Forelimb muscle (tissue), 1 donor: Measurements from ENCODE around the gene LIN28B. TPM values are rescaled to one million over a fixed set of nuclear protein-coding genes. Genes with fewer than 3 reads are reported as not detected.
"Not testable (repeated sequence)": the region's sequence is repeated elsewhere in the genome, so short reads cannot be mapped to it uniquely, and the experiment has no call there.

Experiments
- DNase-seq: peaks from one replicate; pipeline ENCODE4 v3.0.0-alpha.2; 2013; ENCODE audit warnings: low read depth
- polyA plus RNA-seq: library from polyadenylated mRNA; unstranded; fragments of 120-200 nt; gene quantifications from one replicate; pipeline ENCODE4 v1.2.1, GENCODE V29; 2013; ENCODE audit not compliant: insufficient read length

LIN28B gene
- polyA plus RNA-seq, 1 donor = 0.05 TPM

- DNase-seq = no peak
Measured at GRCh38 chr6:104955927-104956730, 778 bp upstream of the LIN28B start.

- DNase-seq = no peak
Measured at GRCh38 chr6:104957301-104958177, 632 bp downstream of the LIN28B start.

GRCh38 chr6:104958178-104959025, 1.5 kb downstream of the LIN28B start:
- DNase-seq = no peak

- DNase-seq = no peak
Measured at GRCh38 chr6:104959026-104959858, 2.3 kb downstream of the LIN28B start.

GRCh38 chr6:104969108-104969507, 12.2 kb downstream of the LIN28B start:
- DNase-seq = no peak

- DNase-seq = no peak
Measured at GRCh38 chr6:104969785-104970581, 13.1 kb downstream of the LIN28B start.

- DNase-seq = no peak
Measured at GRCh38 chr6:104973404-104973803, 16.5 kb downstream of the LIN28B start.

- DNase-seq = no peak
Measured at GRCh38 chr6:104983296-104983695, 26.4 kb downstream of the LIN28B start.

GRCh38 chr6:104983776-104984175, 26.9 kb downstream of the LIN28B start:
- DNase-seq = no peak

- DNase-seq = no peak
Measured at GRCh38 chr6:104984831-104985230, 27.9 kb downstream of the LIN28B start.

GRCh38 chr6:104985875-104986274, 29.0 kb downstream of the LIN28B start:
- not testable (repeated sequence) for DNase-seq

- no peak for DNase-seq
Measured at GRCh38 chr6:104986625-104987024, 29.7 kb downstream of the LIN28B start.

GRCh38 chr6:104987218-104987617, 30.3 kb downstream of the LIN28B start:
- no peak for DNase-seq

- no peak for DNase-seq
Measured at GRCh38 chr6:104990085-104990484, 33.2 kb downstream of the LIN28B start.

GRCh38 chr6:104991062-104991461, 34.2 kb downstream of the LIN28B start:
- not testable (repeated sequence) for DNase-seq

- not testable (repeated sequence) for DNase-seq
Measured at GRCh38 chr6:104993576-104993975, 36.7 kb downstream of the LIN28B start.

GRCh38 chr6:104995989-104996617, 39.2 kb downstream of the LIN28B start:
- no peak for DNase-seq

GRCh38 chr6:105001063-105001462, 44.2 kb downstream of the LIN28B start:
- no peak for DNase-seq

GRCh38 chr6:105001906-105002305, 45.0 kb downstream of the LIN28B start:
- no peak for DNase-seq

GRCh38 chr6:105005451-105005850, 48.5 kb downstream of the LIN28B start:
- no peak for DNase-seq
